ENCODE results near the gene JADE3.

GRCh38 chrX:46953137-46953527 lies 40.9 kb downstream of the JADE3 start:
- no peak for TF ChIP-seq CTCF (IDR thresholded peaks at IDR 0.05)
- no peak for TF ChIP-seq POLR2A (IDR thresholded peaks at IDR 0.05)

Data from esophagus squamous epithelium (tissue), 4 donors.